SJCRH30 (cell line): ENCODE measurements around the gene OR1N2. TPM values are rescaled to one million over a fixed set of nuclear protein-coding genes. Genes with fewer than 3 reads are reported as not detected.
"Not testable (repeated sequence)": the region's sequence is repeated elsewhere in the genome, so short reads cannot be mapped to it uniquely, and the experiment has no call there.

Source experiments
- DNase-seq, 2 experiments: peaks; one replicate each; pipeline ENCODE4 v3.0.0-alpha.2; 2015 to 2020
- H3K27ac ChIP-seq: fragments of 250-450 bp; sonication (Bioruptor Pico); 2 replicates; pipeline ENCODE4 v1.5.1; 2020; ENCODE audit warnings: mild to moderate bottlenecking, moderate library complexity
- H3K27me3 ChIP-seq: fragments of 250-450 bp; sonication (Bioruptor Pico); 2 replicates; pipeline ENCODE4 v1.5.1; 2020; ENCODE audit warnings: mild to moderate bottlenecking, moderate library complexity
- H3K36me3 ChIP-seq: fragments of 250-450 bp; sonication (Bioruptor Pico); 2 replicates; pipeline ENCODE4 v1.5.1; 2020; ENCODE audit warnings: mild to moderate bottlenecking, moderate library complexity
- H3K4me1 ChIP-seq: fragments of 250-450 bp; sonication (Bioruptor Pico); 2 replicates; pipeline ENCODE4 v1.5.1; 2020; ENCODE audit warnings: mild to moderate bottlenecking, moderate library complexity
- H3K4me3 ChIP-seq: fragments of 250-450 bp; sonication (Bioruptor Pico); 2 replicates; pipeline ENCODE4 v1.5.1; 2020; ENCODE audit warnings: mild to moderate bottlenecking, moderate library complexity
- H3K9me3 ChIP-seq: fragments of 250-450 bp; sonication (Bioruptor Pico); replicated peaks from 2 replicates; pipeline ENCODE4 v1.5.1; 2020; ENCODE audit warnings: mild to moderate bottlenecking, moderate library complexity
- total RNA-seq: library from RNA; depleted of rRNA; stranded (reverse); fragments of >200 nt; shearing (Covaris generic); gene quantifications from 2 replicates; pipeline ENCODE4 v1.2.3, GENCODE V29; 2014; rRNA removed

OR1N2 gene
- not detected in 2 replicates for total RNA-seq

GRCh38 chr9:122552812-122553211, at the start of gene OR1N2:
OR1N2 (plus strand) TSS chr9:122553112; CDS start chr9:122553212, 100 bp downstream.
- Histone ChIP-seq H3K27ac (no peak within 1 kb of the TSS), H3K27me3 (no peaks in the 10 kb centered on the region; the same call in 1 of the 2 replicates)

GRCh38 chr9:122506964-122507363, 45.9 kb upstream of the OR1N2 start:
- no peak overlapping the region for H3K4me3 ChIP-seq
- DNase-seq, result no peak
- H3K27me3 ChIP-seq, result peaks cover 12% of the 10 kb centered on the region
- no peaks in the 10 kb centered on the region for H3K9me3 ChIP-seq
- H3K36me3 ChIP-seq, result no peaks in the 10 kb centered on the region
- no peak overlapping the region for H3K27ac ChIP-seq
- no peaks in the 10 kb centered on the region for H3K4me1 ChIP-seq

More at GRCh38 chr9:122552812-122553211, at the start of gene OR1N2:
- no peaks in the 10 kb centered on the region for H3K4me1 ChIP-seq
- no peaks in the 10 kb centered on the region for H3K9me3 ChIP-seq
- no peaks in the 10 kb centered on the region for H3K36me3 ChIP-seq
- DNase-seq, result no peak
- H3K4me3 ChIP-seq, result no peak within 1 kb of the TSS

GRCh38 chr9:122510502-122510901, 42.4 kb upstream of the OR1N2 start, which contains the start of gene OR1J2:
OR1J2 (plus strand) TSS chr9:122510802; CDS start chr9:122510802, 0 bp downstream.
- H3K4me3 ChIP-seq, result no peak within 1 kb of the TSS
- H3K9me3 ChIP-seq, result no peaks in the 10 kb centered on the region
- peaks cover 15% of the 10 kb centered on the region for H3K27me3 ChIP-seq
- no peak within 1 kb of the TSS for H3K27ac ChIP-seq
- no peaks in the 10 kb centered on the region for H3K4me1 ChIP-seq
- H3K36me3 ChIP-seq, result no peaks in the 10 kb centered on the region
- no peak for DNase-seq

- no peak for DNase-seq
- no peaks in the 10 kb centered on the region for H3K4me1 ChIP-seq
- peaks cover 9% of the 10 kb centered on the region; the same call in 1 of the 2 replicates for H3K27me3 ChIP-seq
- no peak overlapping the region for H3K4me3 ChIP-seq
- no peaks in the 10 kb centered on the region for H3K9me3 ChIP-seq
- H3K36me3 ChIP-seq, result no peaks in the 10 kb centered on the region
- H3K27ac ChIP-seq, result no peak overlapping the region
These were observed 34.7 kb upstream of the OR1N2 start for GRCh38 chr9:122518226-122518625.

GRCh38 chr9:122518841-122519240, 34.1 kb upstream of the OR1N2 start, which contains the start of gene OR1J4:
OR1J4 (plus strand) TSS chr9:122519141; CDS start chr9:122519141, 0 bp downstream.
- no peak for DNase-seq
- no peaks in the 10 kb centered on the region for H3K9me3 ChIP-seq
- peaks cover 9% of the 10 kb centered on the region; the same call in 1 of the 2 replicates for H3K27me3 ChIP-seq
- H3K36me3 ChIP-seq, result no peaks in the 10 kb centered on the region
- H3K27ac ChIP-seq, result no peak within 1 kb of the TSS
- no peaks in the 10 kb centered on the region for H3K4me1 ChIP-seq
- H3K4me3 ChIP-seq, result no peak within 1 kb of the TSS

- H3K4me1 ChIP-seq, result no peaks in the 10 kb centered on the region
- no peak for DNase-seq
These were observed 33.5 kb upstream of the OR1N2 start for GRCh38 chr9:122519376-122519775.

GRCh38 chr9:122526602-122527001, 26.3 kb upstream of the OR1N2 start:
- Histone ChIP-seq H3K27me3 (peaks cover 12% of the 10 kb centered on the region), H3K27ac (no peak overlapping the region), H3K4me1 (no peaks in the 10 kb centered on the region), H3K36me3 (no peaks in the 10 kb centered on the region), H3K9me3 (no peaks in the 10 kb centered on the region), H3K4me3 (no peak overlapping the region)
- no peak for DNase-seq

More at GRCh38 chr9:122519376-122519775, 33.5 kb upstream of the OR1N2 start:
- peaks cover 9% of the 10 kb centered on the region; the same call in 1 of the 2 replicates for H3K27me3 ChIP-seq
- no peak overlapping the region for H3K4me3 ChIP-seq
- no peak overlapping the region for H3K27ac ChIP-seq
- no peaks in the 10 kb centered on the region for H3K9me3 ChIP-seq
- H3K36me3 ChIP-seq, result no peaks in the 10 kb centered on the region

GRCh38 chr9:122527193-122527592, 25.7 kb upstream of the OR1N2 start, which contains the start of gene OR1N1:
OR1N1 (minus strand) TSS chr9:122527293; CDS start chr9:122527293, 0 bp downstream.
- Histone ChIP-seq H3K4me1 (no peaks in the 10 kb centered on the region), H3K27me3 (peaks cover 12% of the 10 kb centered on the region), H3K27ac (no peak within 1 kb of the TSS), H3K9me3 (no peaks in the 10 kb centered on the region), H3K4me3 (no peak within 1 kb of the TSS), H3K36me3 (no peaks in the 10 kb centered on the region)
- no peak for DNase-seq

- H3K27ac ChIP-seq, H3K4me3 ChIP-seq, DNase-seq, H3K36me3 ChIP-seq, H3K4me1 ChIP-seq, H3K9me3 ChIP-seq: not testable (repeated sequence)
- H3K27me3 ChIP-seq, result peaks cover 19% of the 10 kb centered on the region
These were observed 21.8 kb upstream of the OR1N2 start for GRCh38 chr9:122531157-122531556.

- peaks cover 3% of the 10 kb centered on the region; the same call in 1 of the 2 replicates for H3K9me3 ChIP-seq
- H3K27ac ChIP-seq, result no peak overlapping the region
- no peak for DNase-seq
- H3K27me3 ChIP-seq, result peaks cover 12% of the 10 kb centered on the region; the same call in 1 of the 2 replicates
- H3K4me3 ChIP-seq, result no peak overlapping the region
- no peaks in the 10 kb centered on the region for H3K36me3 ChIP-seq
- H3K4me1 ChIP-seq, result no peaks in the 10 kb centered on the region
These were observed 16.8 kb upstream of the OR1N2 start for GRCh38 chr9:122536134-122536533.

GRCh38 chr9:122537066-122537465, 15.8 kb upstream of the OR1N2 start:
- not testable (repeated sequence) for H3K9me3 ChIP-seq, H3K4me1 ChIP-seq, DNase-seq

GRCh38 chr9:122538757-122539156, 14.2 kb upstream of the OR1N2 start:
- Histone ChIP-seq H3K36me3 (no peaks in the 10 kb centered on the region), H3K27me3 (peaks cover 12% of the 10 kb centered on the region; the same call in 1 of the 2 replicates), H3K4me1 (no peaks in the 10 kb centered on the region), H3K9me3 (peaks cover 3% of the 10 kb centered on the region; the same call in 1 of the 2 replicates), H3K27ac (no peak overlapping the region), H3K4me3 (no peak overlapping the region)
- DNase-seq, result no peak

More at GRCh38 chr9:122537066-122537465, 15.8 kb upstream of the OR1N2 start:
- H3K4me3 ChIP-seq, H3K27ac ChIP-seq, H3K36me3 ChIP-seq: not testable (repeated sequence)
- peaks cover 12% of the 10 kb centered on the region; the same call in 1 of the 2 replicates for H3K27me3 ChIP-seq

GRCh38 chr9:122546196-122546595, 6.7 kb upstream of the OR1N2 start:
- Histone ChIP-seq H3K27me3 (peaks cover 4% of the 10 kb centered on the region), H3K9me3 (0 out of 2 replicates have a peak, but pooled peaks cover 4% of the 10 kb centered on the region), H3K4me3 (no peak overlapping the region), H3K27ac (no peak overlapping the region), H3K4me1 (no peaks in the 10 kb centered on the region), H3K36me3 (no peaks in the 10 kb centered on the region)
- DNase-seq, result peak in 1 of 2 experiments; percentile 3

- no peaks in the 10 kb centered on the region for H3K4me1 ChIP-seq
- no peaks in the 10 kb centered on the region; the same call in 1 of the 2 replicates for H3K27me3 ChIP-seq
- H3K4me3 ChIP-seq, result no peak overlapping the region
- no peak overlapping the region for H3K27ac ChIP-seq
- H3K36me3 ChIP-seq, result no peaks in the 10 kb centered on the region
- no peak for DNase-seq
- no peaks in the 10 kb centered on the region for H3K9me3 ChIP-seq
These were observed 1.5 kb upstream of the OR1N2 start for GRCh38 chr9:122551371-122551770.

- Histone ChIP-seq H3K9me3 (no peaks in the 10 kb centered on the region), H3K4me1 (no peaks in the 10 kb centered on the region), H3K27me3 (no peaks in the 10 kb centered on the region), H3K27ac (no peak overlapping the region), H3K36me3 (no peaks in the 10 kb centered on the region), H3K4me3 (no peak overlapping the region)
- no peak for DNase-seq
These were observed 8.5 kb downstream of the OR1N2 start for GRCh38 chr9:122561446-122561845.
